Caco-2 (cell line): ENCODE measurements around the gene FBXW7. TPM values are rescaled to one million over a fixed set of nuclear protein-coding genes. Genes with fewer than 3 reads are reported as not detected.

Experiments used
- BruUV-seq: library from RNA; stranded (reverse); fragments of 400-500 nt; replicated peaks from 2 replicates; lab custom pipeline; 2021; lab: Mats Ljungman, UMichigan
- CTCF ChIA-PET: fragments of 300-600 bp; sonication (Branson Sonifier 250); formaldehyde crosslinking; loops from one replicate; lab custom pipeline; 2022; ENCODE audit warnings: antibody characterized with exemption; lab: Charles Lee
- POLR2A ChIA-PET: fragments of 300-600 bp; sonication (Branson Sonifier 250); formaldehyde crosslinking; loops from one replicate; lab custom pipeline; 2022; ENCODE audit warnings: antibody characterized with exemption; lab: Charles Lee
- DNase-seq, 2 experiments: peaks; one replicate each; pipeline versions ENCODE4 v3.0.0 to v3.0.0-alpha.2; 2020 to 2022
- H3K27me3 ChIP-seq: replicated peaks from 2 replicates; pipeline ENCODE4 v1.6.0; 2011; ENCODE audit warnings: low read length; ENCODE audit not compliant: control insufficient read depth, insufficient read depth
- H3K36me3 ChIP-seq: 2 replicates; pipeline ENCODE4 v1.5.1; 2011; ENCODE audit warnings: low read length; ENCODE audit not compliant: control insufficient read depth, insufficient read depth
- H3K4me1 ChIP-seq: fragments of 250-450 bp; sonication (Bioruptor Pico); 2 replicates; pipeline ENCODE4 v1.5.1; 2020; ENCODE audit warnings: mild to moderate bottlenecking
- H3K4me3 ChIP-seq: 2 replicates; pipeline ENCODE4 v1.5.1; 2011; ENCODE audit warnings: low read depth, mild to moderate bottlenecking, control low read depth, low read length
- H3K9me3 ChIP-seq: fragments of 250-450 bp; sonication (Bioruptor Pico); 2 replicates; pipeline ENCODE4 v1.5.1; 2020; ENCODE audit warnings: mild to moderate bottlenecking, moderate library complexity
- H3K27ac Mint-ChIP-seq: one replicate; pipeline ENCODE4 v1.8.0; 2022; ENCODE audit warnings: mixed read lengths; ENCODE audit not compliant: unreplicated experiment
- H3K27me3 Mint-ChIP-seq: one replicate; pipeline ENCODE4 v1.8.0; 2022; ENCODE audit warnings: mixed read lengths; ENCODE audit not compliant: insufficient read depth, unreplicated experiment
- H3K36me3 Mint-ChIP-seq: one replicate; pipeline ENCODE4 v1.8.0; 2022; ENCODE audit warnings: mild to moderate bottlenecking, mixed read lengths; ENCODE audit not compliant: insufficient read depth, unreplicated experiment
- H3K4me1 Mint-ChIP-seq: one replicate; pipeline ENCODE4 v1.8.0; 2022; ENCODE audit warnings: low read depth, mixed read lengths; ENCODE audit not compliant: unreplicated experiment
- H3K4me3 Mint-ChIP-seq: one replicate; pipeline ENCODE4 v1.8.0; 2022; ENCODE audit warnings: mild to moderate bottlenecking, moderate library complexity, mixed read lengths; ENCODE audit not compliant: unreplicated experiment
- H3K9me3 Mint-ChIP-seq: one replicate; pipeline ENCODE4 v1.8.0; 2022; ENCODE audit warnings: mixed read lengths; ENCODE audit not compliant: unreplicated experiment
- intact Hi-C: fragments of 100-400 bp; cut with micrococcal nuclease; formaldehyde crosslinking; loops from one replicate; pipeline ENCODE4 v1.10.0; 2022; ENCODE audit not compliant: unreplicated experiment
- total RNA-seq: library from RNA; stranded (reverse); gene quantifications from 2 replicates; pipeline ENCODE4 v1.2.3, GENCODE V29; 2022
- TF ChIP-seq, protein P1 (sequence below), 2 experiments: fragments of 200-600 bp in 1 of 2; IDR thresholded peaks; 1 replicate in 1 of 2; 2 replicates in 1 of 2; pipeline versions ENCODE4 v1.5.1 to v1.8.0; 2011 to 2022; ENCODE audit warnings: antibody characterized with exemption in 1 of 2, control low read depth in 1 of 2, inconsistent platforms in 1 of 2, low read depth in 1 of 2, low read length in 1 of 2, mild to moderate bottlenecking in 1 of 2, moderate library complexity in 1 of 2; ENCODE audit not compliant: insufficient read depth in 1 of 2, severe bottlenecking in 1 of 2, unreplicated experiment in 1 of 2

FBXW7 gene
- total RNA-seq, 1 experiment from 2014 or later: 34.1 TPM

- H3K9me3 Mint-ChIP-seq: no peaks in the 10 kb centered on the region
- Histone ChIP-seq H3K4me1 (no peaks in the 10 kb centered on the region), H3K36me3 (no peaks in the 10 kb centered on the region), H3K27me3 (no peaks in the 10 kb centered on the region), H3K4me3 (no peak overlapping the region), H3K9me3 (no peaks in the 10 kb centered on the region)
- ChIA-PET CTCF (no interaction called here), POLR2A (no interaction called here)
- H3K4me1 Mint-ChIP-seq: no peaks in the 10 kb centered on the region
- H3K36me3 Mint-ChIP-seq: peaks cover 7% of the 10 kb centered on the region
- H3K27me3 Mint-ChIP-seq: no peaks in the 10 kb centered on the region
- H3K27ac Mint-ChIP-seq: no peak overlapping the region
- H3K4me3 Mint-ChIP-seq: no peak overlapping the region
- intact Hi-C loops: loop anchor here (10.0 kb wide), 2 partner anchors 242 to 582 kb away; partner anchors contain the start of gene GATB
- TF ChIP-seq, protein P1, sequence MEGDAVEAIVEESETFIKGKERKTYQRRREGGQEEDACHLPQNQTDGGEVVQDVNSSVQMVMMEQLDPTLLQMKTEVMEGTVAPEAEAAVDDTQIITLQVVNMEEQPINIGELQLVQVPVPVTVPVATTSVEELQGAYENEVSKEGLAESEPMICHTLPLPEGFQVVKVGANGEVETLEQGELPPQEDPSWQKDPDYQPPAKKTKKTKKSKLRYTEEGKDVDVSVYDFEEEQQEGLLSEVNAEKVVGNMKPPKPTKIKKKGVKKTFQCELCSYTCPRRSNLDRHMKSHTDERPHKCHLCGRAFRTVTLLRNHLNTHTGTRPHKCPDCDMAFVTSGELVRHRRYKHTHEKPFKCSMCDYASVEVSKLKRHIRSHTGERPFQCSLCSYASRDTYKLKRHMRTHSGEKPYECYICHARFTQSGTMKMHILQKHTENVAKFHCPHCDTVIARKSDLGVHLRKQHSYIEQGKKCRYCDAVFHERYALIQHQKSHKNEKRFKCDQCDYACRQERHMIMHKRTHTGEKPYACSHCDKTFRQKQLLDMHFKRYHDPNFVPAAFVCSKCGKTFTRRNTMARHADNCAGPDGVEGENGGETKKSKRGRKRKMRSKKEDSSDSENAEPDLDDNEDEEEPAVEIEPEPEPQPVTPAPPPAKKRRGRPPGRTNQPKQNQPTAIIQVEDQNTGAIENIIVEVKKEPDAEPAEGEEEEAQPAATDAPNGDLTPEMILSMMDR (IDR thresholded peaks at IDR 0.05; ENCODE audit: insufficient read depth in 1 of 2, low read depth in 1 of 2, low read length in 1 of 2, severe bottlenecking in 1 of 2, unreplicated experiment in 1 of 2): no peak
- no peak for DNase-seq
- no TSS peak for BruUV-seq
Observed at GRCh38 chr4:152346979-152347378, 188.9 kb downstream of the FBXW7 start.

DNA sequence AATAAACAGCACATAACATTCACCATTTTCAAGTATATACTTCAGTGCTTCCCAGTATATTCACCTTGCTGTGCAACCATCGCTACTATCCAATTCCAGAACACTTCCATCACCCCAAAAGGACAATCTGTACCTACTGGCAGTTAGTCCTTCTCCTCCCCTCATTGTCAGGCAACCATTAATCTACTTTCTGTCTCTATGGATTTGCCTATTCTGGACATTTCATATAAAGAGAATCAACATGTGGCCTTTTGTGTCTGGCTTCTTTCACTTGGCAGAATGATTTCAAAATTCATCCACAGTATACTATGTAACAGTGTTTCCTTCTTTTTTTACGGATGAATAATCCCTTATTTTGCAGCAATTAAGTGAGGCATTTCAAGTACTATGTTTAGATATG, 189.4 kb downstream of the FBXW7 start:
- peaks cover 7% of the 10 kb centered on the region for H3K36me3 Mint-ChIP-seq
- no TSS peak for BruUV-seq
- Histone ChIP-seq H3K9me3 (no peaks in the 10 kb centered on the region), H3K36me3 (no peaks in the 10 kb centered on the region), H3K4me3 (no peak overlapping the region), H3K27me3 (no peaks in the 10 kb centered on the region), H3K4me1 (no peaks in the 10 kb centered on the region)
- intact Hi-C loops: loop anchor here (10.0 kb wide), 2 partner anchors 242 to 582 kb away; partner anchors contain the start of gene GATB
- TF ChIP-seq, protein P1 (IDR thresholded peaks at IDR 0.05; ENCODE audit: insufficient read depth in 1 of 2, low read depth in 1 of 2, low read length in 1 of 2, severe bottlenecking in 1 of 2, unreplicated experiment in 1 of 2): no peak
- H3K4me1 Mint-ChIP-seq: no peaks in the 10 kb centered on the region
- no peak for DNase-seq
- no peak overlapping the region for H3K4me3 Mint-ChIP-seq
- H3K27me3 Mint-ChIP-seq: no peaks in the 10 kb centered on the region
- no peak overlapping the region for H3K27ac Mint-ChIP-seq
- POLR2A ChIA-PET: no interaction called here
- no peaks in the 10 kb centered on the region for H3K9me3 Mint-ChIP-seq
- CTCF ChIA-PET: no interaction called here

GRCh38 chr4:152344001-152344400, 191.9 kb downstream of the FBXW7 start:
- no peaks in the 10 kb centered on the region for H3K9me3 ChIP-seq
- no peaks in the 10 kb centered on the region for H3K36me3 ChIP-seq
- intact Hi-C loops: loop anchor here (10.0 kb wide), 2 partner anchors 239 to 579 kb away; partner anchors contain the start of gene GATB
- no TSS peak for BruUV-seq
- Mint-ChIP-seq H3K4me3 (no peak overlapping the region), H3K9me3 (no peaks in the 10 kb centered on the region), H3K27ac (no peak overlapping the region), H3K4me1 (no peaks in the 10 kb centered on the region), H3K36me3 (peaks cover 7% of the 10 kb centered on the region), H3K27me3 (no peaks in the 10 kb centered on the region)
- ChIA-PET POLR2A (no interaction called here), CTCF (no interaction called here)
- H3K4me1 ChIP-seq: no peaks in the 10 kb centered on the region
- H3K4me3 ChIP-seq: no peak overlapping the region
- TF ChIP-seq, protein P1 (IDR thresholded peaks at IDR 0.05; ENCODE audit: insufficient read depth in 1 of 2, low read depth in 1 of 2, low read length in 1 of 2, severe bottlenecking in 1 of 2, unreplicated experiment in 1 of 2): no peak
- no peaks in the 10 kb centered on the region for H3K27me3 ChIP-seq
- no peak for DNase-seq
